GM12873 (cell line): ENCODE results near the gene TRANK1.

Source experiments
- CTCF ChIP-seq: IDR thresholded peaks from 2 replicates; pipeline ENCODE4 v1.5.1; 2012; ENCODE audit warnings: low read depth, mild to moderate bottlenecking, moderate library complexity, low read length, control low read depth; ENCODE audit not compliant: insufficient read depth; ENCODE audit errors: missing control alignments

The TRANK1 gene

GRCh38 chr3:36864180-36865053 is 80.4 kb downstream of the TRANK1 start:
- no peak for TF ChIP-seq CTCF

GRCh38 chr3:36862076-36862755 is 82.6 kb downstream of the TRANK1 start:
- no peak for TF ChIP-seq CTCF

- TF ChIP-seq CTCF, result no peak
These were observed 85.4 kb downstream of the TRANK1 start for GRCh38 chr3:36859494-36859893.

- no peak for TF ChIP-seq CTCF
These were observed 92.8 kb downstream of the TRANK1 start for GRCh38 chr3:36852071-36852470.

- TF ChIP-seq CTCF, result no peak
These were observed 94.1 kb downstream of the TRANK1 start for GRCh38 chr3:36850743-36851142.

- TF ChIP-seq CTCF, result no peak
These were observed 98.4 kb downstream of the TRANK1 start for GRCh38 chr3:36846406-36846805.

GRCh38 chr3:36843065-36844051 is 101.5 kb downstream of the TRANK1 start:
- peak; percentile 89 for TF ChIP-seq CTCF
